Fibroblast of lung (primary cell): ENCODE data around the gene ZNF423. TPM values are rescaled to one million over a fixed set of nuclear protein-coding genes. Genes with fewer than 3 reads are reported as not detected.

ENCODE experiments used
- DNase-seq, 2 donors: peaks; one replicate each; pipeline versions ENCODE4 v3.0.0 to v3.0.0-alpha.2; 2010; ENCODE audit warnings: low read depth in 2 of 2
- H2AFZ ChIP-seq: 2 replicates; pipeline ENCODE4 v1.5.1; 2012; ENCODE audit warnings: low read length, control low read depth, inconsistent platforms
- H3K27ac ChIP-seq: 2 replicates; pipeline ENCODE4 v1.5.1; 2011; ENCODE audit warnings: low read length, control low read depth; ENCODE audit not compliant: insufficient read depth
- H3K27me3 ChIP-seq: 2 replicates; pipeline ENCODE4 v1.5.1; 2011; ENCODE audit warnings: mild to moderate bottlenecking, low read length; ENCODE audit not compliant: control insufficient read depth, insufficient read depth
- H3K36me3 ChIP-seq: 2 replicates; pipeline ENCODE4 v1.5.1; 2011; ENCODE audit warnings: low read length; ENCODE audit not compliant: control insufficient read depth, insufficient read depth
- H3K4me1 ChIP-seq: 2 replicates; pipeline ENCODE4 v1.5.1; 2011; ENCODE audit warnings: low read length; ENCODE audit not compliant: control insufficient read depth, insufficient read depth; ENCODE audit errors: extremely low read depth
- H3K4me2 ChIP-seq: 2 replicates; pipeline ENCODE4 v1.5.1; 2011; ENCODE audit warnings: low read length, control low read depth; ENCODE audit not compliant: insufficient read depth; ENCODE audit errors: extremely low read depth
- H3K4me3 ChIP-seq, 4 experiments: fragments of 200-600 bp in 1 of 4; sonication (generic) in 1 of 4; replicated peaks in 1 of 4; 2 replicates each; pipeline ENCODE4 v1.5.1; 2011 to 2016; ENCODE audit warnings: low read length in 4 of 4, low read depth in 3 of 4, mild to moderate bottlenecking in 3 of 4, control low read depth in 2 of 4, inconsistent platforms in 1 of 4, mixed read lengths in 1 of 4; ENCODE audit not compliant: insufficient read depth in 1 of 4; ENCODE audit errors: control extremely low read depth in 1 of 4
- H3K79me2 ChIP-seq: 2 replicates; pipeline ENCODE4 v1.5.1; 2012; ENCODE audit warnings: mild to moderate bottlenecking, low read length, inconsistent platforms; ENCODE audit not compliant: control insufficient read depth, insufficient read depth
- H3K9ac ChIP-seq: 2 replicates; pipeline ENCODE4 v1.5.1; 2011; ENCODE audit warnings: mild to moderate bottlenecking, low read length, control low read depth; ENCODE audit not compliant: insufficient read depth
- H3K9me3 ChIP-seq: 2 replicates; pipeline ENCODE4 v1.5.1; 2012; ENCODE audit warnings: low read depth, low read length; ENCODE audit not compliant: control insufficient read depth, insufficient read depth
- H4K20me1 ChIP-seq: 2 replicates; pipeline ENCODE4 v1.5.1; 2011; ENCODE audit warnings: low read length; ENCODE audit not compliant: control insufficient read depth, insufficient read depth; ENCODE audit errors: extremely low read depth
- EZH2 ChIP-seq: IDR thresholded peaks from 2 replicates; pipeline ENCODE4 v1.5.1; 2012; ENCODE audit warnings: low read length, control low read depth, mild to moderate bottlenecking; ENCODE audit errors: missing control alignments
- polyA plus RNA-seq, 2 donors: library from polyadenylated mRNA; depleted of rRNA in 1 of 2; stranded (reverse) in 1 of 2; unstranded in 1 of 2; fragments of >200 nt; gene quantifications; 2 replicates each; pipeline ENCODE4 v1.2.1, GENCODE V29; 2011 to 2012; ENCODE audit warnings: missing spikeins in 1 of 2
- total RNA-seq: library from RNA; depleted of rRNA; stranded (reverse); fragments of >200 nt; gene quantifications from 2 replicates; pipeline ENCODE4 v1.2.1, GENCODE V29; 2014
- TF ChIP-seq, protein P1 (sequence below), 2 donors: IDR thresholded peaks in 1 of 2; conservative IDR thresholded peaks in 1 of 2; 1 replicate in 1 of 2; 2 replicates in 1 of 2; pipeline ENCODE4 v1.5.1; 2011 to 2012; ENCODE audit warnings: low read length in 2 of 2, control low read depth in 1 of 2, inconsistent platforms in 1 of 2, low read depth in 1 of 2, mild to moderate bottlenecking in 1 of 2

ZNF423 gene
- total and polyA plus RNA-seq, 2 donors (not counting 1 experiment from before 2014, with no cell fraction given), result 0.07 to 0.17 TPM

DNA sequence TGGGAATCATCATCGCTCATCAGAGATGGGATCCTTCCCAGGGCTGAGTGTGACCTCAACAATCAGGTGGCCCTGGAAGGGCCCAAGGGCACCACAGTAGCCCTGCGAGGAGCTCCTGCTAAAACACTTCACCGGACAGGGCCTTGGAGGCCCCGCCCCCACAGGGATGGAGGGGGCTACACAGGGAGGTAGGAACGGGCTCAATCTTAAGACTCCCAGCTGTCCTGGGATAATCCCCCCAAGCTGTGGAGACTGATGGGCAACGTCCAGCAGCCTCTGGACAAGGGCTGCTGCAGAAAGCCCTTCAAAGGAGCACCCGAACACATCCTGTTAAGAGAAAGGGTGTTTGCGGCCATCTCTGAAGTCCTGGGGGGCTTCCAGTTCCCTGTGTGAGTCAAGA lies 60.4 kb downstream of the ZNF423 start:
- H3K36me3 ChIP-seq, result no peaks in the 10 kb centered on the region
- no peaks in the 10 kb centered on the region for H3K79me2 ChIP-seq
- H3K27me3 ChIP-seq, result no peaks in the 10 kb centered on the region
- no peak overlapping the region for H3K4me2 ChIP-seq
- H3K4me3 ChIP-seq, result no peak overlapping the region
- no peaks in the 10 kb centered on the region for H3K4me1 ChIP-seq
- no peak overlapping the region for H3K27ac ChIP-seq
- no peak for DNase-seq
- no peaks in the 10 kb centered on the region for H4K20me1 ChIP-seq
- H3K9ac ChIP-seq, result no peak overlapping the region
- no peak overlapping the region for H2AFZ ChIP-seq
- H3K9me3 ChIP-seq, result no peaks in the 10 kb centered on the region
- no peak for TF ChIP-seq EZH2
- TF ChIP-seq, protein P1, sequence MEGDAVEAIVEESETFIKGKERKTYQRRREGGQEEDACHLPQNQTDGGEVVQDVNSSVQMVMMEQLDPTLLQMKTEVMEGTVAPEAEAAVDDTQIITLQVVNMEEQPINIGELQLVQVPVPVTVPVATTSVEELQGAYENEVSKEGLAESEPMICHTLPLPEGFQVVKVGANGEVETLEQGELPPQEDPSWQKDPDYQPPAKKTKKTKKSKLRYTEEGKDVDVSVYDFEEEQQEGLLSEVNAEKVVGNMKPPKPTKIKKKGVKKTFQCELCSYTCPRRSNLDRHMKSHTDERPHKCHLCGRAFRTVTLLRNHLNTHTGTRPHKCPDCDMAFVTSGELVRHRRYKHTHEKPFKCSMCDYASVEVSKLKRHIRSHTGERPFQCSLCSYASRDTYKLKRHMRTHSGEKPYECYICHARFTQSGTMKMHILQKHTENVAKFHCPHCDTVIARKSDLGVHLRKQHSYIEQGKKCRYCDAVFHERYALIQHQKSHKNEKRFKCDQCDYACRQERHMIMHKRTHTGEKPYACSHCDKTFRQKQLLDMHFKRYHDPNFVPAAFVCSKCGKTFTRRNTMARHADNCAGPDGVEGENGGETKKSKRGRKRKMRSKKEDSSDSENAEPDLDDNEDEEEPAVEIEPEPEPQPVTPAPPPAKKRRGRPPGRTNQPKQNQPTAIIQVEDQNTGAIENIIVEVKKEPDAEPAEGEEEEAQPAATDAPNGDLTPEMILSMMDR (conservative IDR thresholded peaks at IDR 0.05 in 1 of 2, IDR thresholded peaks at IDR 0.05 in 1 of 2; ENCODE audit: low read depth in 1 of 2, low read length in 2 of 2), result no peak

DNA sequence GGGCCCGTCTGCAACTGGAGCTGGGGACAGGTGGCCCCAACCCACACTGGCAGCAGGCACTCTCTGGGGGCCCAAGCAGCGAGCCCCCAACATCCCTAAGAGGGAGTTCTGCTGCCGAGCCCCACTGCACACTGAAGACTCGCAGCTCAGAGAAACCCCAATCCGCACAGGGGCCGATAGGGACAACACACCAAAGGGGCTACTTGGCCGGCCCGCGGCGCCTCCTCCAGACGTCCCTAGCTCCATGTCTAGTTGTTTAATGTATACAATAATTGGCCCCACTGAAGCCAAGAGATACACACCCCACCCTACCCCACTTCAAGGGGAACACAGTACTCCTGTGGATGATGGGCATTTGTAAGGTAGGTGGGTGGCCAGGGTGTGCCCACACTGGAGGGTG lies 62.7 kb downstream of the ZNF423 start:
- Histone ChIP-seq H3K9ac (no peak overlapping the region), H3K9me3 (no peaks in the 10 kb centered on the region), H3K36me3 (no peaks in the 10 kb centered on the region), H3K4me3 (no peak overlapping the region), H3K79me2 (no peaks in the 10 kb centered on the region), H3K4me1 (no peaks in the 10 kb centered on the region), H3K27me3 (peaks cover 2% of the 10 kb centered on the region), H3K27ac (no peak overlapping the region), H2AFZ (no peak overlapping the region), H4K20me1 (no peaks in the 10 kb centered on the region), H3K4me2 (no peak overlapping the region)
- TF ChIP-seq EZH2, result no peak
- TF ChIP-seq, protein P1 (conservative IDR thresholded peaks at IDR 0.05 in 1 of 2, IDR thresholded peaks at IDR 0.05 in 1 of 2; ENCODE audit: low read depth in 1 of 2, low read length in 2 of 2), result no peak
- DNase-seq, result no peak

- no peaks in the 10 kb centered on the region for H3K4me1 ChIP-seq
- TF ChIP-seq, protein P1 (conservative IDR thresholded peaks at IDR 0.05 in 1 of 2, IDR thresholded peaks at IDR 0.05 in 1 of 2; ENCODE audit: low read depth in 1 of 2, low read length in 2 of 2), result no peak
- TF ChIP-seq EZH2, result no peak
- no peak overlapping the region for H2AFZ ChIP-seq
- no peak overlapping the region for H3K9ac ChIP-seq
- H3K4me2 ChIP-seq, result no peak overlapping the region
- no peaks in the 10 kb centered on the region for H3K36me3 ChIP-seq
- H4K20me1 ChIP-seq, result no peaks in the 10 kb centered on the region
- peaks cover 2% of the 10 kb centered on the region for H3K27me3 ChIP-seq
- no peak overlapping the region for H3K4me3 ChIP-seq
- H3K9me3 ChIP-seq, result no peaks in the 10 kb centered on the region
- H3K79me2 ChIP-seq, result no peaks in the 10 kb centered on the region
- no peak overlapping the region for H3K27ac ChIP-seq
- DNase-seq, result no peak
These were observed 66.3 kb downstream of the ZNF423 start for GRCh38 chr16:49789616-49790015.
